Epithelial cell of proximal tubule (primary cell): ENCODE results near the gene CLCN4. TPM values are rescaled to one million over a fixed set of nuclear protein-coding genes. Genes with fewer than 3 reads are reported as not detected.

Experiments used
- DNase-seq: peaks from one replicate; pipeline ENCODE4 v3.0.0-alpha.2; 2011; ENCODE audit warnings: low read depth
- H3K4me3 ChIP-seq: 2 replicates; pipeline ENCODE4 v1.5.1; 2011; ENCODE audit warnings: low read depth, mild to moderate bottlenecking, low read length
- total RNA-seq: library from RNA; depleted of rRNA; stranded (reverse); fragments of >200 nt; gene quantifications from 2 replicates; pipeline ENCODE4 v1.2.3, GENCODE V29; 2015
- TF ChIP-seq, protein P1 (sequence below): conservative IDR thresholded peaks from 2 replicates; pipeline ENCODE4 v1.5.1; 2012; ENCODE audit warnings: low read depth, mild to moderate bottlenecking, low read length

Gene CLCN4
- total RNA-seq, 1 donor from 2014 or later = 1.2 TPM

DNA sequence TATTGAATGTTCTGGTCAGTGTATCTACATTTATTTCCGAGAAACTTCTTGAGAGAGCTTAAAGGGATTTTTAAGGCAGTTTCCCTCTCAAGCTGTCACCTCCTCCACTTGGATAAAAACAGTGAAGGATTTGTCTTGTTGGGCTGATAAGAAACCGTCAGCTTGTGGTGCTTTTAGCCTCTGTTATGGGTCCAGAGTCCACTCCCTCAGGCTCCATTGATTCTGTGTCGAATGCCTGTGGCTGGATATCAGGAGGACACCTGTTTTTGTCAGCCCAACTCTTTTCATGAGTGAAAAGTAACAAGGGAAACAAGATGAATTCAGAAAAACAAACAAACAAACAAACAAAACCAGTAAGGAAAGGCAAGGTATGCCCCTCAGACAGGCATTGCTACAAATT is 12.4 kb downstream of the CLCN4 start:
- TF ChIP-seq, protein P1, sequence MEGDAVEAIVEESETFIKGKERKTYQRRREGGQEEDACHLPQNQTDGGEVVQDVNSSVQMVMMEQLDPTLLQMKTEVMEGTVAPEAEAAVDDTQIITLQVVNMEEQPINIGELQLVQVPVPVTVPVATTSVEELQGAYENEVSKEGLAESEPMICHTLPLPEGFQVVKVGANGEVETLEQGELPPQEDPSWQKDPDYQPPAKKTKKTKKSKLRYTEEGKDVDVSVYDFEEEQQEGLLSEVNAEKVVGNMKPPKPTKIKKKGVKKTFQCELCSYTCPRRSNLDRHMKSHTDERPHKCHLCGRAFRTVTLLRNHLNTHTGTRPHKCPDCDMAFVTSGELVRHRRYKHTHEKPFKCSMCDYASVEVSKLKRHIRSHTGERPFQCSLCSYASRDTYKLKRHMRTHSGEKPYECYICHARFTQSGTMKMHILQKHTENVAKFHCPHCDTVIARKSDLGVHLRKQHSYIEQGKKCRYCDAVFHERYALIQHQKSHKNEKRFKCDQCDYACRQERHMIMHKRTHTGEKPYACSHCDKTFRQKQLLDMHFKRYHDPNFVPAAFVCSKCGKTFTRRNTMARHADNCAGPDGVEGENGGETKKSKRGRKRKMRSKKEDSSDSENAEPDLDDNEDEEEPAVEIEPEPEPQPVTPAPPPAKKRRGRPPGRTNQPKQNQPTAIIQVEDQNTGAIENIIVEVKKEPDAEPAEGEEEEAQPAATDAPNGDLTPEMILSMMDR = no peak
- no peak overlapping the region for H3K4me3 ChIP-seq
- DNase-seq = no peak

DNA sequence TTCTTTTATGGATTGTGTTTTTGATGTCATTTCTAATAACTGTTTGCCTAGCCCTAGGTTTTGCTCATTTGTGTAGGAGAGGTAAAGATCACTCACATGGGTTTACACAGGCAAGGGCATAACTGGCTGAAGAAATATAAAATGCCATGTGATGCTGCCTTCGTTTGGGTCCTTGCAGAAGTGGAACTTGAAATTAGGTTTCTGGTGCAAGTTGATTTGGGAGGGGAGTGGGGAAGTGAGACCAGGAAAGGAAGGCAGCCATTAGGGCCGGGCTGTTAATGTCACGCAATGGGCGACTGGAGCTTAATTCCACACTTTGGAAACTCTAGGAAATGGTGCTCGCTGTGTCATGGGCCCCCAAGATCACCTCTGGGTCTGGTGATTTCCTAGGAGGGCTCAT is 14.5 kb downstream of the CLCN4 start:
- TF ChIP-seq, protein P1 = no peak
- no peak overlapping the region for H3K4me3 ChIP-seq
- DNase-seq = no peak

DNA sequence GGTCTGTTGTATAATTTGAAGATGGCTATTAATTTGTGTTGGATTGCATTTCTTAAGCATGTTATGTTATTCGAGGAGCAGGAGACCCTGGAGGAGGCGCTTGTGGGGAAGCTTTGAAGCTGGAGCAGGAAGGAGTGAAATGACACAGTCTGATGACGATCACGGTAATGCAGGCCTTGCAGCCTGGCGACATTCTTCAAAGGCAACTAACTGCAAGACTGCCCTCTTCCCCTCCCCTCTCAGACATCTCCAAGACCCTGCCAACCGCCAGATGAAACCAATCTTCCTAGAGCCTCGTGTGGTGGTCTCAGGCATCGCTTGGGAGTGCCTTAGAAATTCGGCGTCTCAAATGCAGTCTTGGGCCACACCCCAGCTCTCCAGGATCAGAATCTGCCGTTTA is 16.1 kb downstream of the CLCN4 start:
- no peak for DNase-seq
- TF ChIP-seq, protein P1 = no peak

DNA sequence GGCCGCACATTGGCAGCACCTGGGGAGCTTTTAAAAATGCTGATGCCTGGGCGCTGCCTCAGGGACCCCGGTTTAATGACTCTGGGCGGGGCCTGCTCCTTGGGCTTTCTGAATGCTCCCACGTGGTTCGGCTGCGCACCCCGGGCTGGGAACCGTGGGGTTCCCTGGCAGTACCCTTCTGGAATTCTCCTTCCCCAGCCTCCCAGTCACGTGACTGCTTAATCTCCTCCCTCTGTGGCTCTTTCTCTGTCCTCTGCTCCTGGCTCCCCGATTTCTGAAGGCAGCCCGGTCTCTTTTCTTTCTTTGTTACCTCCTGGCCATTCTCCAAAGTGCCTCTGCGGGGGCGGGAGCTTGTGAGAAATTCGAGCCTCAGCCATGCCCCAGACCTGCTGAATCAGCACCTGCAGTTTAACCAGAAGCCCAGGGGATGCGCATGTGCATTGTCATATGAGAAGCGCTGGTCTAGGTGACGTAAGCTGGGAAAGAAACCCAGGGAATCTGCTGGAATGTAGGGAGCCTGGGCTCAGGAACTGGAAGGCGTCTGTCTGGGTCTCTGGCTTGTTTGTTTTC is 16.6 kb downstream of the CLCN4 start:
- peak overlapping the region; percentile 21 for H3K4me3 ChIP-seq
- TF ChIP-seq, protein P1 = no peak
- DNase-seq = peak; percentile 79

More for the DNA sequence above, 16.1 kb downstream of the CLCN4 start:
- H3K4me3 ChIP-seq = peak overlapping the region; percentile 21

DNA sequence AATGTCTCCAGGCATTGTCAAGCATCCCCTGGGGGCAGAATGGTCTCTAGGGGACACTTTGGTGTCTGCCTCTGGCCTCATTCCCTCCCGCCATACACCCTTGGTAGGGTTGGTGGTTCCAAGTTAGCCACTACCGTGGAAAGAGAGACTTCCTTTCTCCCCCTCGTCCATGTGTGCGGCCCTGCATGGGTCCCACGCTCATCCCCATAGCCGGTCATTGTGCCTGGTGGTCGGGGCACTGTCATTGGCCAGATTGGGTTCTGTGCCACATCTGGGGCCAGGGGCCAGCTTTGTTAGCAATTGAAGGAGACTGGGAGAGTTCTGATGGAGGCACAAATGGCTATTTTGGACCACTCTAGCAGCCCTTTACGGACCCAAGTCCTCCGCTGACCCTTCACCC is 17.3 kb downstream of the CLCN4 start:
- DNase-seq = no peak
- no peak overlapping the region for H3K4me3 ChIP-seq
- TF ChIP-seq, protein P1 = no peak

DNA sequence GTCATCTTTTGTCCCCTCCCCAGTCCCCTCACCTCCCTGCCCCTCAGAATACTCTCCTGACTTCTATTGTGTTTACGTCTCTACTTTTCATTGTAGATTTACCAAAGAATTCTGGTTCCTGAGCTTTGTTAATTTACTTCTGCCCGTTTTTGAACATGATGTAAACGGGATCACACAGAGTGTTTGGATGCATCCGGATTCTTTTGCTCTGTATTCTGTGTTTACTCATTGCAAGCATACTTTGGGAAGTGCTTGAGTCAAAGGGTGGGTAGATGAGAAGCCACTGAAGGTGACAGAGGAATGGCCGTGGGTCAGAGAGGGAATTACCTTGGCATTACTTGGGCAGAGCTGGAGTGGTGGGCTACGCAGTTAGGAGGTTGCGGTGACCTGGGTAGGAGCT is 18.0 kb downstream of the CLCN4 start:
- no peak overlapping the region for H3K4me3 ChIP-seq
- TF ChIP-seq, protein P1 = no peak
- no peak for DNase-seq

DNA sequence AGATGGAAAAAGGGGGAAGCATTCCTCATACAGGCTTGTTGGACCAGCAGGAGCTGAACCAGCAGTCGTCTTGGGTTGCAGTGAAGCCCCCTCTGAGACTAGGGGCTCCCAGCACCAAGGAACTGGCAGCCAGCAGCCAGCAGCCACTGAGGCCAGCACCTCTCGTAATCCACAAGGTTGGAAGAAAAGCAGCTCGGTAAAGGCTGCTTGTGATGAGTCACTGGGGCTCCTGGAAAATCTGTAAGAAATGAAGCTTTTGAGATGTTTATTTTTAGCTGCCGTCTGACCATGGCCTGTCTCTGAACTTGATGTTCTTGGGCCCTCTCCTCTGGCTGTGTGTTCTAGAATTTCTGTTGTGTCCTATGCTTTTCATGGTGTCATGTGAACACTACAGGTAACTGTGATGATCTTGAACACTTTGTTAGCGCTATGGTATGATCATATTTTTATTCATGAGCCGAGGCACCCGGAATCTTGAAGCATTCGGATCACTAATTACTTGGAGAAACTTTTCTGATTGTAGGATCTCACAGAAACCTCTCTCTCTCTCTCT is 18.6 kb downstream of the CLCN4 start:
- TF ChIP-seq, protein P1 = no peak
- no peak overlapping the region for H3K4me3 ChIP-seq
- no peak for DNase-seq
